ENCODE data around the gene TAF6. TPM values are rescaled to one million over a fixed set of nuclear protein-coding genes. Genes with fewer than 3 reads are reported as not detected.
"Not testable (repeated sequence)": the region's sequence is repeated elsewhere in the genome, so short reads cannot be mapped to it uniquely, and the experiment has no call there.

Gene TAF6
- total and polyA plus RNA-seq, 2 donors (not counting 1 experiment from before 2014, with no cell fraction given) = 16.2 to 41.5 TPM

GRCh38 chr7:100132697-100133151 lies 13.6 kb upstream of the TAF6 start:
- Histone ChIP-seq H3K36me3 (ENCODE audit: control insufficient read depth, insufficient read depth, low read length) (no peaks in the 10 kb centered on the region), H3K4me1 (ENCODE audit: control insufficient read depth, extremely low read depth, insufficient read depth, low read length) (peaks cover 3% of the 10 kb centered on the region), H2AFZ (ENCODE audit: low read length) (no peak overlapping the region), H3K4me2 (ENCODE audit: extremely low read depth, insufficient read depth, low read length) (no peak overlapping the region), H3K9ac (ENCODE audit: insufficient read depth, low read length) (no peak overlapping the region), H3K79me2 (ENCODE audit: control insufficient read depth, insufficient read depth, low read length) (no peaks in the 10 kb centered on the region), H3K27me3 (ENCODE audit: control insufficient read depth, insufficient read depth, low read length) (no peaks in the 10 kb centered on the region), H3K9me3 (ENCODE audit: control insufficient read depth, insufficient read depth, low read depth, low read length) (no peaks in the 10 kb centered on the region), H4K20me1 (ENCODE audit: control insufficient read depth, extremely low read depth, insufficient read depth, low read length) (no peaks in the 10 kb centered on the region), H3K27ac (ENCODE audit: insufficient read depth, low read length) (no peak overlapping the region), H3K4me3 (replicated peaks in 1 of 4; ENCODE audit: control extremely low read depth in 1 of 4, insufficient read depth in 1 of 4, low read depth in 3 of 4, low read length in 4 of 4) (no peak overlapping the region)
- peak; percentile 39 to 63 for DNase-seq (ENCODE audit: low read depth in 2 of 2)
- TF ChIP-seq CTCF (conservative IDR thresholded peaks at IDR 0.05 in 1 of 2, IDR thresholded peaks at IDR 0.05 in 1 of 2; ENCODE audit: low read depth in 1 of 2, low read length in 2 of 2) = peak; percentile 89 to 91
- no peak for TF ChIP-seq EZH2 (IDR thresholded peaks at IDR 0.05; ENCODE audit: low read length, missing control alignments)

- no peak overlapping the region for H3K4me3 ChIP-seq (replicated peaks in 1 of 4; ENCODE audit: control extremely low read depth in 1 of 4, insufficient read depth in 1 of 4, low read depth in 3 of 4, low read length in 4 of 4)
- H3K9me3 ChIP-seq (ENCODE audit: control insufficient read depth, insufficient read depth, low read depth, low read length) = no peaks in the 10 kb centered on the region
- H3K9ac ChIP-seq (ENCODE audit: insufficient read depth, low read length) = no peak overlapping the region
- DNase-seq (ENCODE audit: low read depth in 2 of 2) = no peak
- TF ChIP-seq CTCF (conservative IDR thresholded peaks at IDR 0.05 in 1 of 2, IDR thresholded peaks at IDR 0.05 in 1 of 2; ENCODE audit: low read depth in 1 of 2, low read length in 2 of 2) = no peak
- TF ChIP-seq EZH2 (IDR thresholded peaks at IDR 0.05; ENCODE audit: low read length, missing control alignments) = no peak
- H3K27me3 ChIP-seq (ENCODE audit: control insufficient read depth, insufficient read depth, low read length) = no peaks in the 10 kb centered on the region
- H3K27ac ChIP-seq (ENCODE audit: insufficient read depth, low read length) = no peak overlapping the region
- H4K20me1 ChIP-seq (ENCODE audit: control insufficient read depth, extremely low read depth, insufficient read depth, low read length) = no peaks in the 10 kb centered on the region
- H2AFZ ChIP-seq (ENCODE audit: low read length) = no peak overlapping the region
- peaks cover 3% of the 10 kb centered on the region for H3K4me1 ChIP-seq (ENCODE audit: control insufficient read depth, extremely low read depth, insufficient read depth, low read length)
- H3K4me2 ChIP-seq (ENCODE audit: extremely low read depth, insufficient read depth, low read length) = no peak overlapping the region
- no peaks in the 10 kb centered on the region for H3K79me2 ChIP-seq (ENCODE audit: control insufficient read depth, insufficient read depth, low read length)
- no peaks in the 10 kb centered on the region for H3K36me3 ChIP-seq (ENCODE audit: control insufficient read depth, insufficient read depth, low read length)
Measured at GRCh38 chr7:100132126-100132525, 13.0 kb upstream of the TAF6 start.

GRCh38 chr7:100130608-100131453 lies 11.7 kb upstream of the TAF6 start:
- DNase-seq (ENCODE audit: low read depth in 2 of 2) = peak; percentile 22 to 46
- Histone ChIP-seq H3K79me2 (ENCODE audit: control insufficient read depth, insufficient read depth, low read length) (no peaks in the 10 kb centered on the region), H3K9me3 (ENCODE audit: control insufficient read depth, insufficient read depth, low read depth, low read length) (no peaks in the 10 kb centered on the region), H2AFZ (ENCODE audit: low read length) (no peak overlapping the region), H3K27me3 (ENCODE audit: control insufficient read depth, insufficient read depth, low read length) (no peaks in the 10 kb centered on the region), H3K4me3 (replicated peaks in 1 of 4; ENCODE audit: control extremely low read depth in 1 of 4, insufficient read depth in 1 of 4, low read depth in 3 of 4, low read length in 4 of 4) (no peak overlapping the region), H4K20me1 (ENCODE audit: control insufficient read depth, extremely low read depth, insufficient read depth, low read length) (no peaks in the 10 kb centered on the region), H3K36me3 (ENCODE audit: control insufficient read depth, insufficient read depth, low read length) (no peaks in the 10 kb centered on the region), H3K27ac (ENCODE audit: insufficient read depth, low read length) (no peak overlapping the region), H3K4me1 (ENCODE audit: control insufficient read depth, extremely low read depth, insufficient read depth, low read length) (peaks cover 3% of the 10 kb centered on the region), H3K9ac (ENCODE audit: insufficient read depth, low read length) (no peak overlapping the region), H3K4me2 (ENCODE audit: extremely low read depth, insufficient read depth, low read length) (peak overlapping the region; percentile 56)
- no peak for TF ChIP-seq EZH2 (IDR thresholded peaks at IDR 0.05; ENCODE audit: low read length, missing control alignments)
- peak; percentile 42 to 71 for TF ChIP-seq CTCF (conservative IDR thresholded peaks at IDR 0.05 in 1 of 2, IDR thresholded peaks at IDR 0.05 in 1 of 2; ENCODE audit: low read depth in 1 of 2, low read length in 2 of 2)

GRCh38 chr7:100130220-100130607 lies 11.1 kb upstream of the TAF6 start:
- not testable (repeated sequence) for H3K4me2 ChIP-seq (ENCODE audit: extremely low read depth, insufficient read depth, low read length); H3K9me3 ChIP-seq (ENCODE audit: control insufficient read depth, insufficient read depth, low read depth, low read length); H3K79me2 ChIP-seq (ENCODE audit: control insufficient read depth, insufficient read depth, low read length); H3K36me3 ChIP-seq (ENCODE audit: control insufficient read depth, insufficient read depth, low read length); H3K4me3 ChIP-seq (replicated peaks in 1 of 4; ENCODE audit: control extremely low read depth in 1 of 4, insufficient read depth in 1 of 4, low read depth in 3 of 4, low read length in 4 of 4); H4K20me1 ChIP-seq (ENCODE audit: control insufficient read depth, extremely low read depth, insufficient read depth, low read length); H2AFZ ChIP-seq (ENCODE audit: low read length); H3K4me1 ChIP-seq (ENCODE audit: control insufficient read depth, extremely low read depth, insufficient read depth, low read length); DNase-seq (ENCODE audit: low read depth in 2 of 2); H3K27me3 ChIP-seq (ENCODE audit: control insufficient read depth, insufficient read depth, low read length); H3K27ac ChIP-seq (ENCODE audit: insufficient read depth, low read length); H3K9ac ChIP-seq (ENCODE audit: insufficient read depth, low read length)
